HG02840 (cell line): ENCODE results near the gene OSBPL5.
"Not testable (repeated sequence)": the region's sequence is repeated elsewhere in the genome, so short reads cannot be mapped to it uniquely, and the experiment has no call there.

Experiments
- ATAC-seq: cut with Tn5 transposase; IDR thresholded peaks from one replicate; pipeline ENCODE4 v1.9.1; 2021; ENCODE audit warnings: mild to moderate bottlenecking, moderate library complexity, moderate number of reproducible peaks; ENCODE audit not compliant: unreplicated experiment, low FRiP score

The OSBPL5 gene

DNA sequence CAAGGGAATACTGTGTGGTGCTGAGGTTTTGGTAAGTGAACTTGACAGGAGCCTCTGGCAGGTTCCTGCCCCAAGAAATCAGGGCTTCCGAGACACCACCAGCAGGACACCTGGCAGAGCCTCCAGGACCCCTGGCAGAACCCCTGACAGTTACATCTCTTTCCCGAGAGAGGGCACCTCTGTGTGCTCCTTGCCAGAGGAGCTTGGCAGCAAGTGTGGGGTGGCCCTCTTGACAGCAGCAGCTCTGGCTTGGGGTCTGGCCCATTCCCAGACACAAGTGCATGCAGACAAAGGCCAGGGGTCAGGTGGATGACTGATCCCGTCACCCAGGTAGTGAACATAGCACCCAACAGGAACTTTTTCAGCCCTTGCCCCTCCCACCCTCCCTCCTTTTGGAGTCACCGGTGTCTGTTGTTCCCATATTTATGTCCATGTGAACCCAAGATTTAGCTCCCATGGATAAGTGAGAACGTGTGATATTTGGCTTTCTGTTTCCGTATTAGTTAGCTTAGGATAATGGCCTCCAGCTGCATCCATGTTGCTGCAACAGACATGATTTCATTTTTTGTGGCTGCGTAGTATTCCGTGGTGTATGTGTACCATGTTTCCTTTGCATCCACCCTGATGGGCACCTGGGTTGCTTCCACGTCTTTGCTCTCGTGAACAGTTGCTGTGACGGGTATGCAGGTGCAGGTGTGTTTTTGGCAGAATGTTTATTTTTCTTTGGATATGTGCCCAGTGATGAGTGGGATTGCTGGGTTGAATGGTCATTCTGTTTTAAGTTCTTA lies 21.2 kb upstream of the OSBPL5 start:
- no peak for ATAC-seq

DNA sequence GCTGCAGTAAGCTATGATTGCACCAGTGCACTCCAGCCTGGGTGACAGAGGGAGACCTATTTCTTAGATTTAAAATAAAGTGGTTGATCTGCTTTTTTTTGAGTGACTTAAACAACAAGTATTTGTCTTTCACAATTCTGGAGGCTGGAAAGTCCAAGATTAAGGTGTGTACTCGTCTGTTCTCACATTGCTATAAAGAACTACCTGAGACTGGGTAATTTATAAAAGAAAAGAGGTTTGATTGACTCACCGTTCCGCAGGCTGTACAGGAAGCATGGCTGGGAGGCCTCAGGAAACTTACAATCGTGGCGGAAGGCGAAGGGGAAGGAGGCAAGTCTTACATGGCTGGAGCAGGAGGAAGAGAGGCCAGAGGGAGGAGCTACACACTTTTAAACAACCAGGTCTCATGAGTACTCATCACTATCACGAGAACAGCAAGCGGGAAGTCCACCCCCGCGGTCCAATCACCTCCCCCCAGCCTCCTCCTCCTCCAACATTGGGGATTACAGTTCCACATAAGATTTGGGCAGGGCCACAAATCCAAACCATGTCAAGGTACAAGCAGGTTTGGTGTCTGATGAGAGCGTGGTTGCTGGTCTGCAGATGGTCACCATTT lies 19.7 kb upstream of the OSBPL5 start:
- ATAC-seq, result no peak

DNA sequence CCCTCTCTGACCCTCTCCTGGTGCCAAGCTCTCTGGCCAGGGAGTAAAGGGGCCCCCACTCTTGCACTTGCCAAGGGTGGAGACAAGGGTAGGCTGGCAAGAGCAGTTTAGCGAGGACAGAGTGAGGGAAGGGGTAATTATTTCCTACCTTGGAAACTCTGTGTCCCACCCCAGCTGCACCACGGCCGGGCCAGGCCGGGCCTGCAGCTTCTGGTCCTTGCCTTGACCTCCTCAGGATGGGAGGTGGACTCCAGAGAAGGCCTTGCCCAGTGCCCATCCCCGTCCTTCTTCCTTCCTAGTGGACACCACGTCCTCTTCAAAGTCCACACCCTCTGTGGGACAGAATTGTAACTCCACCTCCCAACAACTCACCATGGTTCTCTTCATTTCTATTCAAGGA lies 18.4 kb upstream of the OSBPL5 start:
- no peak for ATAC-seq

DNA sequence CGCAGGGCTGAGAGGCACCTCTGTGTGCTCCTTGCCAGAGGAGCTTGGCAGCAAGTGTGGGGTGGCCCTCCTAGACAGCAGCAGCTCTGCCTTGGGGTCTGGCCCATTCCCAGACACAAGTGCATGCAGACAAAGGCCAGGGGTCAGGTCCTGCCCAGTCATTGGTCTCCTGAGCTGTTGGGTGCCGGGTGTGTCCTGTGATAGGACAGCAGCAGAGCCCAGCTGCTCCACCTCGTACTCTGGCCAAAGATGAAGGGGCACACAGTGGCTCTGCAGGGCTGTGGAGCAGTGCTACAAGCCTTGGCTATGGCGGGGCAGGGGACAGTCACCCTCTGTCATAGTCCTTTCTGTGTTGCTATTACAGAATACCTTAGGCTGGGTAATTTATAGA lies 17.3 kb upstream of the OSBPL5 start:
- no peak for ATAC-seq

DNA sequence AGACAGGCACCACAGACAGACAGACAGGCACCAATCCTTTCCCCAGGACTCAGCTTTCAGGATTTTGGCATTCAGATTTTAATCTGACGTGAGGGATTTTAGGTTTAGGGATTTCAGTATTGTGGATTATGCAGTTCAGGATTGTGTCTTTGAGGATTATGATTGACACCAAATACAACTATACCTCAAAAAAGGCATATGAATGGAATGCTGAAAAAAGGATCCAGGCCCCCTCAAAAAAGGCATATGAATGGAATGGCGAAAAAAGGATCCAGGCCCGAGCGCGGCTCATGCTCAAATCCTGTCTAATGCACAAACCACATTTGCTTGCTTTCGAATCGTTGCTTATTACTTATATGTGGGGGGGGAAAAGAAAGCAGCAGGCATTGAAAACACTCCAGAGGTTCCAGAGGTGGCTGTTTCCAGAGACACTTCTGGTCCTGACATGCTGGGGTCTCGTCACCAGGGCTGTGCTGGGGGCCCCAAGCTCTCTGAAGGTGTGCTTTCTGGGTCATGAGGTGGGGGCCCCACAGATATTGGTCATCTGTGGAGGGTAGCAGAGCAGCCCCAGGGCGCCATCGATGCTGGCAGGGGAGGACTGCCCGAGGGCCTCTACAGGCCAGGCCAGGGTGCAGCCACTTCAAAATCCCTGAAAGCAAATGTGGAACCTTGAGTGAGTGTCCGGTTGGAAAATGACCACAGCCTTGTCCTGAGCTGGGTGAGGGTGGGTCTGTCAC lies 16.8 kb upstream of the OSBPL5 start:
- ATAC-seq, result no peak

DNA sequence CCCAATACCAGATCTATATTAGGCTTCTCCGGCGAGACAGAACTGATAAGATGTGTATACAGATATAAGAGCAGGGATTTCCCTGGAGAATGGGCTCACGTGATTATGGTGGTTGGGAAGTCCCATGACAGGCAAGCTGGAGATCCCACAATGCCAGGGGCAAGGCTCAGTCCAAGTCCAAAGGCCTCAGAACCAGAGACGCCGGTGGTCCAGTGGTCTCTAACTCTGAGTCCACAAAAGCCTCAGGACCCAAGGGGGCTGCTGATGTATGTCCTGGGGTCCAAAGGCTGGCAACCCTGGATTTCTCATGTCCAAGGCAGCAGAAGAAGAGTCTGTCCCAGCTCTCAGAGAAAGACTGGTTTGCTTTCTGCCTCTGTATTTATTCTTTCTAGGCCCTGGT lies 15.8 kb upstream of the OSBPL5 start:
- no peak for ATAC-seq

DNA sequence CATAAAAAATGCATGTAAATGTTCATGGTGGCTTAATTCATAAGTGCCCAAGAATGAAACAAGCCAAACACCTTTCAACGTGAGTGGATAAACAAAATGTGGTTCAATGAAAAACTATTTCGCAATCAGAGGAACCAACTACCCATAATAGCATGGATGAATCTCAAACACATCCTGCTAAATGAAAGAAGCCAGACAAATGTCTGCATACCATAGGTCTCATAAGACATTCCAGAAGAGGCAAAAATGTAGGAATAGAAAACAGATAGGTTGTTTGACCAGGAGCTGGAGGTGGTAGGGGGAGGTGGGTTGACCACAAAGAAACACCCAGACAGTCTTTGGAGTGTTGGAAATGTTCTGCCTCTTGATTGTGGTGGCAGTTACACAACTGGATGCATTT lies 13.2 kb upstream of the OSBPL5 start:
- no peak for ATAC-seq

DNA sequence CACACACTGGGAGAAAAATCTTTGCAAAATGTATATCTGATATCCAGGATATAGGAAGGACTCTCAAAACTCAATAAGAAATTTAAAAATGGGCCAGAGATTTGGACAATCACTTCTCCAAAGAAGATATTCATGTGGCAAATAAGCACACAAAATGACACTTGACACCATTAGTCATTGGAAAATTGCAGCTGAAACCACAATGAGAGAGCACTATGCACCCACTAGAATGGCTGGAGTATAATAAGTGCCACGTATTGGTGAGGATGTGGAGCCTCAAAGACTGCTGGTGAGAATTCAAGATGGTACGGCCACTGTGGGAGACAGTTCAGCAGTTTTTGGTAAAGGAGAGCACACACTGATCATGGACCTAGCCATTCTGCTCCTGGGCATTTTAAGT lies 12.8 kb upstream of the OSBPL5 start:
- no peak for ATAC-seq

DNA sequence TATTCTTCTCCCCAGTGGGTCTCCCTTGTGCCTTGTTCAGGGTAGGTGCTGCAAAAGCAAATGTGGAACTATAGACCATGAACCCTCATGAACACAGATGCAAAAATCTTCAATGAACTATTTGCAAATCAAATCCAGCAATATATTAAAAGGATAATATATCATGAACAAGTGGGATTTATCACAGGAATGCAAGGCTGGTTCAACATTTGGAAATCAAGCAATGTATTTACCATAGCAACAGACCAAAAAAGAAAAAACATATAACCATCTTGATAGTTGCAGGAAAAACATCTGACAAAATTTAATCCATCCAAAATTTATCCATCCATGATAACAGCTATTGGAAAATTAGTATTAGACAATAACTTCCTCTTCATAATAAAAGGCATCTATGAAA lies 11.4 kb upstream of the OSBPL5 start:
- ATAC-seq, result no peak

DNA sequence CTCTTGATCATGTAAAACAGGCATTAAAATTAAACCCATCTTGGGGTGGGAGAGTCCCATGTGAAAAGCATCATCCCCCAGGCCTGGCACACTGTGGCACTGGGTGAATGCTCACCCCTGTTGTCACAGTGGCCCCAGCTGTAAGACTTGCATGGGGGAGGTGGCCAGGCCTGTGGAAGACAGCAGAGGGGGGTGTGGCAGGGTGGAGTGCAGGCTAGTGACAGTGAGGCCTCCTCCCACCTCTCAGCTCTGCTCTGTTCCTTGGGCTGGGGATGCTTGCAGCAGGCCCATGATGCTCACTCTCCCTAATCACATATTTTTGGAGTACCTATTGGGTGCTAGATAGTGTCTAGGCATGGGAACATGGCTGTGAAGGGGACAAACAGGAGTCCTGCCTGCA lies 10.1 kb upstream of the OSBPL5 start:
- ATAC-seq, result no peak

DNA sequence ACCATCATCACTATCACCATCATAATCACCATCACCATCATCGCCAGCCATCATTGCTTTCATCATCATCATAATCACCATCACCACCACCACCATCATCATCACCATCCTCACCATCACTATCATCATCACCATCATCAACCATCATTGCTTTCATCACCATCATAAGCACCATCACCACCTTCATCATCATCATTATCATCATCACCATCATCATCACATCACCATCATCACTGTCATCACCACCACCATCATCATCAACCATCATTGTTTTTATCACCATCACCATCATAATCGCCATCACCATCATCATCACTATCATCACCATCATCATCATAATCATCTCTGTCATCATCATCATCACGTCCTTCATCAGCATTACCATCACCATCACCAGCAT lies 9.3 kb upstream of the OSBPL5 start:
- ATAC-seq, result no peak

DNA sequence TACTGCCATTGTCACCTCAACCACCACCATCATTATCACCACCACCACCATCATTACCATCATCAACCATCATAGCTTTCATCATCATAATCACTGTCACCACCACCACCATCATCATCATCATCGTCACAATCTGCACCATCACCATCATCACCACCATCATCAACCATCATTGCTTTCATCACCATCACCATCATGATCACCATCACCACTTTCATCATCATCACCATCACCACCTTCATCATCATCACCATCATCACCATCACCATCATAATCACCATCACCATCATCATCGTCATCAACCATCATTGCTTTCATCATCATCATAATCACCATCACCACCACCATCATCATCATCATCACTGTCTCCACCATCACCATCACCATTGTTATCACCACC lies 8.7 kb upstream of the OSBPL5 start:
- no peak for ATAC-seq

DNA sequence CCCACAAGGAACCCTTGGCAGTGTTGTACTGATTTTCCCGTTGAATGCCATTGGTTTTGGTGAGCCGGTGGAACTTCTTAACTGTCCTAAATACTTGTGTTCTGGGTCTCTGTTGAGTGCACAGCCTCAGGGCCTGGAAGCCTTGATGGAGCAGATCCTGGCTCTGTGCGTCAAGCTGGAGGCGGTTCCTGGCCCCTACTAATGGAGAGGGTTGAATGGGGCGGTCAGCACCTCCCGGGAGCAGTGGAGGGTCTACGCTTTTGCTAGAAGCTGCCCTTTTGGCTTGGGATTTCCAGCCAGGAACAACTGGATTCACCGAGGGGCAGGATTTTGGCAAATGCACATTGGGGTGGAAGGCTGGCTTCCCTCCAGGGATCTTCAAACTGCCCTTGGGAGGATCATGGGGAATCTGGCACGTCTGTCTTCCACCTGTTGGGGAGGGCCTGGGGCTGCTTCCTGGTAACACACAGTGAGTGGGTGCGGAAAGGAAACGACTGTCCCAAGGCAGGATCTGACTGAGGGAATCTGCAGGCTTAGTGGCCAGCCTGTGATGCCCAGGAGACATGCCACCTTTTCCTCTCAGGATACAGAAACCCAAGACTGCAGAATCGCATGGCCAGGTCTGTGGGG lies 6.9 kb upstream of the OSBPL5 start:
- ATAC-seq, result no peak

DNA sequence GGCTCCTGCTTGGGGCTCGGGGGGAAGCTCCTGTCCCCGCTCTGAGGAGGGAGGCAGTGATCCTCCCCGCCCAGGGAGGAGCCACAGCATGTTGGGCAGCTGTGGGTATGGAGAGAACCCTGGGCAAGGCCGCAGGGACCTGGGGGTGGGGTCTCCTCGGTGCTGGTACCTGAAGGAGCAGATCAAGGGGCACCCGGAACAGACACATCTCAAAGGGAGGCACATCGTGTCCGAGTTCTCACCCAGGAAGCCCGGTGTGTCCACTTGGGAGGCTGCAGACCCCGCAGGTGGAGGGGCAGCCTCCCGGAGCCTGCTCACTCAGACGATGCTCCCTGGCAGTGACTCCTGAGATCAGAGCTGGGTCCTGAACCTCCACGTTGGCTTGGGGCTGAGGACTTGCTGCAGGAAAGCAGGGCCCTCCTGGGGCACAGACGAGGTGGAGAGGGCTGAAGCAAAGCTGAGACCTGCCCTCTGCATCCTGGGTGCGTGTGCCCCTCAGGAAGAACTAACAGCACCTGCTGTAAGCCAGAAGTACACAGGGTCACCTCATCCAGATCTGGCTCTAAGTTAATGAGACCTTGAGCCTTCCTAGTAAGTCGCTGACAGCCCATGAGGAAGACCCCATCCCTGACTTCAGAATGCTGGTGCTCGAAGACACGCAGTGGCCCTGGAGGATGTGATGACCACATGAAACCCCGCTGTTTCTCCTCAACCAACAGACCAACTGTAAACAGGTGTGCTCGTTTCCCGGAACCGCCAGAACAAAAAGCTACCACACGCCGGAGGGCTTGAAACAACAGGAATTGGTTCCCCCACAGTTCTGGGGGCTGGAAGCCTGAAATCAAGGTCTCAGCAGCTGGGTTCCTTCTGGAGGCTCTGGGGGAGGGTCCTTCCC lies 5.9 kb upstream of the OSBPL5 start:
- no peak for ATAC-seq

DNA sequence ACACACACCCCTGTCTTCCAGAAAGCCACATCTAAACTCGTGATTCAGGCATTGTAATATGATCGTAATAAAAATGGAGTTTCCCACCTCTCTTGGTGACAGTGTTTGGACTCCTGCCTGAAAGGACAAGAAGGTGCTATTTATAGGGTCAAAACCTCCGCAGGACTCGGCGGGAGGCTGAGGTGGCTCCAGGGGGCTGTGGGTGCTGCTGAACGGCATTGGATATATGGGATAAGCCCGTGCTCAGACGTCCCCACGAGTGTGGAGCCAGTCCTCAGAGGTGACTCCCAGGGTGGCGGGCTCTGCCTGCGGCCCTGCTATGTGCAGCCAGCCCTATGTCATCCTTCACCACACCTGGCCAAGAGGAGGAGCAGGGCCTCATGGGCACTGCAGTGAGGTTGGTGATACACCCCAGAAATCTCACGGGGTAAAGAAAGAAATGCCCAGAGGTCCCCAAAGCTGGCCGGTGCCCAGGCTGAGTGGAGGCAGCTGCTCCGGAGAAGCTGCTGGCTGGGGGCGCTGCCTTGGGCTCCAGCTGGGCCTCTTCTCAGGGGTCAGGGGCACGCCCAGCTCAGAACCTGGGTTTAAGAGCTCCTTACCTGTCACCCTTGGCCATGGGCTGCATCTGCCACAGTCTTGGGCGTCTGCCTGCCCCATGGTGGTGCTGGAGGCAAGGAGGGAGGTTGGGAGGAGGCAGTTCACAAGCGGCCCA lies 5.1 kb upstream of the OSBPL5 start:
- ATAC-seq, result no peak

DNA sequence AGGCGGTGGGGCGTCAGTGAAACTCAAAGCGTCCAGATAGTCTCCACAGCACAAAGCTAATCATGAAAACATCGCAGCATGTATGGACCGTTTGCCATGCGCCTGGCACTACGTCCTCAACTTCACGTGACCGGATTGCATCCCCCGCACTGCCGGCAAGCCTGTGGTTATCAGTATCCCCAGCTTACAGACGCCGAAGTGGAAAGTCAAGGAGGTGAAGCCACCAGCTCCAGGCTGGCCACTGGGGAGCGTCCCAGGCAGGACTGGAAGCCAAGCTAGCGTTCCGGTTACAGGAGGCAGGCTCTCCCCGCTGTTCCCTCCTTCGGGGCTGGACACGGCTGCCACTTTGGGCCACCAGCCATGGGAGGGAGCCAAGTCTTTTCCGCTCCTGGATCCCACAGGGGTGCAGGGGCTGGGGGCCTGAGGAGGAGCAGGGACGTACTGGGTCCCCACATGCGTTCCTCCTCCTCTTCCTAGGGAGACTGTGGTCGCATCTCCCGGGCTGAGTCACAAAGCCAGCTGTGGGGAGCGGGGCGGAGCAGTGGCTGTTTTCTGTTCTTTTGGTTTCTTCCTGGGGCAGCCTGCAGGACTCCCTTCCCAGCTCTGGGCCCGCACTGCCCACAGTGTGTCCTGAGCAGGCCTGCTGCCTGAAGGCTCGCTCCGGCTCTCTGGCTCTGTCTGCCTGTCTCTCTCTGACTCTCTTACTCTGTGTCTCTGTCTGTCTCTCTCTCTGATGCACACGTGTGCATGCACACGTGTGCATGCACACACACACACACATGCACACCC lies 4.3 kb upstream of the OSBPL5 start:
- ATAC-seq, result no peak

DNA sequence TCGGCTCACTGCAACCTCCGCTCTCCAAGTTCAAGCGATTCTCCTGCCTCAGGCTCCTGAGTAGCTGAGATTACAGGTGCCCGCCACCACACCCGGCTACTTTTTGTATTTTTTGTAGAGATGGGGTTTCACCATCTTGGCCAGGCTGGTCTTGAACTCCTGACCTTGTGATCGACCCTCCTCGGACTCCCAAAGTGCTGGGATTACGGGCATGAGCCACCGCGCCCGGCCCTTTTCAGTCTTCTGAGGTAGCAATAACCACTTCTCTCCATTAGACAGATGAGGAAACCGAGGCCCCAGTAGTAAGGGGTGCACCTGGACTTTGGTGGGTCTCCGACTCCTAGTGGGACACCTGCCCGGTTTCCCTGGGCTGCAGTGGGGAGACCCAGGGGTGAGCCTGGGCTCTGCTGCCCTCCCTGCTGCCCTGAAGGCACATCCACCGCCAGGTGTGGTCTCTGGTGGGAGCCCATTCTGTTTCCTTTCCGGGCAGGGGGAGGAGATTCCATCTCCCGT lies 3.7 kb upstream of the OSBPL5 start:
- ATAC-seq, result not testable (repeated sequence)
